ENCODE measurements around the gene COL6A2. TPM values are rescaled to one million over a fixed set of nuclear protein-coding genes. Genes with fewer than 3 reads are reported as not detected.

The COL6A2 gene
- total RNA-seq, 4 donors from 2014 or later: 88.9 to 150 (median 126) TPM

GRCh38 chr21:46155514-46156377 lies 57.8 kb downstream of the COL6A2 start, which contains the start of gene FTCD:
FTCD (minus strand) TSS chr21:46155579; CDS start chr21:46155523, 56 bp downstream.
- Histone ChIP-seq H3K27me3 (no peaks in the 10 kb centered on the region), H3K36me3 (no peaks in the 10 kb centered on the region), H3K27ac (no peak within 1 kb of the TSS), H3K9me3 (no peaks in the 10 kb centered on the region), H3K4me1 (peaks cover 7% of the 10 kb centered on the region), H3K4me3 (no peak within 1 kb of the TSS)
- peak in 1 of 2 donors; percentile 46 for DNase-seq (ENCODE audit: low spot score in 2 of 2)
- 87% methylated on average over 32 of the region's 34 CpGs for WGBS
- TF ChIP-seq EP300 (IDR thresholded peaks at IDR 0.05): no peak
- TF ChIP-seq, protein P1, sequence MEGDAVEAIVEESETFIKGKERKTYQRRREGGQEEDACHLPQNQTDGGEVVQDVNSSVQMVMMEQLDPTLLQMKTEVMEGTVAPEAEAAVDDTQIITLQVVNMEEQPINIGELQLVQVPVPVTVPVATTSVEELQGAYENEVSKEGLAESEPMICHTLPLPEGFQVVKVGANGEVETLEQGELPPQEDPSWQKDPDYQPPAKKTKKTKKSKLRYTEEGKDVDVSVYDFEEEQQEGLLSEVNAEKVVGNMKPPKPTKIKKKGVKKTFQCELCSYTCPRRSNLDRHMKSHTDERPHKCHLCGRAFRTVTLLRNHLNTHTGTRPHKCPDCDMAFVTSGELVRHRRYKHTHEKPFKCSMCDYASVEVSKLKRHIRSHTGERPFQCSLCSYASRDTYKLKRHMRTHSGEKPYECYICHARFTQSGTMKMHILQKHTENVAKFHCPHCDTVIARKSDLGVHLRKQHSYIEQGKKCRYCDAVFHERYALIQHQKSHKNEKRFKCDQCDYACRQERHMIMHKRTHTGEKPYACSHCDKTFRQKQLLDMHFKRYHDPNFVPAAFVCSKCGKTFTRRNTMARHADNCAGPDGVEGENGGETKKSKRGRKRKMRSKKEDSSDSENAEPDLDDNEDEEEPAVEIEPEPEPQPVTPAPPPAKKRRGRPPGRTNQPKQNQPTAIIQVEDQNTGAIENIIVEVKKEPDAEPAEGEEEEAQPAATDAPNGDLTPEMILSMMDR (IDR thresholded peaks at IDR 0.05): no peak
- TF ChIP-seq POLR2A (IDR thresholded peaks at IDR 0.05): no peak
- no peak for TF ChIP-seq POLR2AphosphoS5 (IDR thresholded peaks at IDR 0.05)

- Histone ChIP-seq H3K4me1 (peaks cover 10% of the 10 kb centered on the region), H3K27ac (no peak overlapping the region), H3K27me3 (peaks cover 4% of the 10 kb centered on the region), H3K36me3 (no peaks in the 10 kb centered on the region), H3K4me3 (no peak overlapping the region), H3K9me3 (no peaks in the 10 kb centered on the region)
- TF ChIP-seq POLR2AphosphoS5 (IDR thresholded peaks at IDR 0.05) (no peak), EP300 (IDR thresholded peaks at IDR 0.05) (no peak), POLR2A (IDR thresholded peaks at IDR 0.05) (no peak)
- TF ChIP-seq, protein P1 (IDR thresholded peaks at IDR 0.05): no peak
- 83% methylated on average over 7 of the region's 7 CpGs for WGBS
- DNase-seq (ENCODE audit: low spot score in 2 of 2): peak in 1 of 2 donors; percentile 50
Measured at GRCh38 chr21:46156378-46156645, 58.4 kb downstream of the COL6A2 start.

DNA sequence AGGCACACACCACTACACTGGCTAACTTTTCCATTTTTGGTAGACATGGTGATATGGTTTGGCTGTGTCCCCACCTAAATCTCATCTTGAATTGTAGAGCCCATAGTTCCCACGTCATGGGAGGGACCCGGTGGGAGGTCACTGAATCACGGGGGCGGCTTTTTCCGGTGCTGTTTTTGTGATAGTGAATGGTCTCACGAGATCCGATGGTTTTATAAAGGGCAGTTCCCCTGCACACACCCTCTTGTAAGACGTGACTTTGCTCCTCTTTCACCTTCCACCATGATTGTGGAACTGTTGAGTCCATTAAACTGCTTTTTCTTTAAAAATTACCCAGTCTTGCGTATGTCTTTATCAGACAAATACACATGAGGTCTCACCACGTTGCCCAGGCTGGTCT lies 58.8 kb downstream of the COL6A2 start:
- peak in 1 of 2 donors; percentile 58 for DNase-seq (ENCODE audit: low spot score in 2 of 2)
- WGBS: 85% methylated on average over 10 of the region's 10 CpGs

DNA sequence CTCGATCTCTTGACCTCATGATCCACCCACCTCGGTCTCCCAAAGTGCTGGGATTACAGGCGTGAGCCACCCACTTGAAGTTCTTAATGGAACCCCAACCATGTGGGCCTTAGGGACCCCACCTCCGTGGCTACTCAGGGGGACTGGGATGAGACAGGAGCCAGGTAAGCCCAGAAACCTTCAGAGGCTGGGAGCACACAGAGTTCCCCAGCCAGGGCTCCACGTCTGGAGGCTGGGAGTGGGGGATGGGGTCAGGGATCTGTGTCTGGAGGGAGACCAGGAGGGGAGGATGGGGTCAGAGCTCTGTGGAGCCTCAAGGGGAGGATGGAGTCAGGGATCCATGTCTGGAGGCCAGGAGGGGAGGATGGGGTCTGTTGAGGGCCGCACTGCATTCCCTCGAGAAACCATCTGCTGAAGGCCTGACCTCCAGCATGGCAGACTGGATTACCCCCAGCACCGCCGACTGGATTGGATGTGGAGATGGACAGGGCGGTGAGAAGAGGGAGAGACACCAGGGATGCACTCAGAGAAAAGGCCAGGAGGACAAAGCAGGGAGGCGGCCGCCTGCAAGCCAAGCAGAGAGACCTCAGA lies 59.6 kb downstream of the COL6A2 start:
- Histone ChIP-seq H3K36me3 (no peaks in the 10 kb centered on the region), H3K4me1 (peaks cover 18% of the 10 kb centered on the region), H3K27me3 (peaks cover 14% of the 10 kb centered on the region), H3K4me3 (no peak overlapping the region), H3K27ac (no peak overlapping the region), H3K9me3 (no peaks in the 10 kb centered on the region)
- DNase-seq (ENCODE audit: low spot score in 2 of 2): peak; percentile 44 to 65
- TF ChIP-seq EP300 (IDR thresholded peaks at IDR 0.05) (no peak), POLR2A (IDR thresholded peaks at IDR 0.05) (no peak), POLR2AphosphoS5 (IDR thresholded peaks at IDR 0.05) (no peak)
- TF ChIP-seq, protein P1 (IDR thresholded peaks at IDR 0.05): no peak
- WGBS: 90% methylated on average over 12 of the region's 12 CpGs

More for the DNA sequence above, 58.8 kb downstream of the COL6A2 start:
- no peak overlapping the region for H3K4me3 ChIP-seq
- H3K27ac ChIP-seq: no peak overlapping the region
- no peaks in the 10 kb centered on the region for H3K9me3 ChIP-seq
- peaks cover 14% of the 10 kb centered on the region for H3K4me1 ChIP-seq
- TF ChIP-seq POLR2AphosphoS5 (IDR thresholded peaks at IDR 0.05): no peak
- no peak for TF ChIP-seq POLR2A (IDR thresholded peaks at IDR 0.05)
- TF ChIP-seq, protein P1 (IDR thresholded peaks at IDR 0.05): no peak
- TF ChIP-seq EP300 (IDR thresholded peaks at IDR 0.05): no peak
- H3K36me3 ChIP-seq: no peaks in the 10 kb centered on the region
- peaks cover 7% of the 10 kb centered on the region for H3K27me3 ChIP-seq

GRCh38 chr21:46157987-46158451 lies 60.1 kb downstream of the COL6A2 start:
- TF ChIP-seq, protein P1 (IDR thresholded peaks at IDR 0.05): no peak
- TF ChIP-seq POLR2A (IDR thresholded peaks at IDR 0.05) (no peak), EP300 (IDR thresholded peaks at IDR 0.05) (no peak), POLR2AphosphoS5 (IDR thresholded peaks at IDR 0.05) (no peak)
- DNase-seq (ENCODE audit: low spot score in 2 of 2): peak; percentile 39 to 70
- H3K27ac ChIP-seq: no peak overlapping the region
- H3K4me1 ChIP-seq: peaks cover 17% of the 10 kb centered on the region
- 90% methylated on average over 10 of the region's 15 CpGs for WGBS
- no peaks in the 10 kb centered on the region for H3K9me3 ChIP-seq
- no peaks in the 10 kb centered on the region for H3K36me3 ChIP-seq
- no peak overlapping the region for H3K4me3 ChIP-seq
- peaks cover 17% of the 10 kb centered on the region for H3K27me3 ChIP-seq

Measured in suprapubic skin (tissue), 4 donors.